ENCODE measurements around the gene OR1N1.

- no peak for TF ChIP-seq CTCF (conservative IDR thresholded peaks at IDR 0.05 in 1 of 2, IDR thresholded peaks at IDR 0.05 in 1 of 2; ENCODE audit: low read depth in 1 of 2, low read length in 2 of 2)
- TF ChIP-seq EZH2 (IDR thresholded peaks at IDR 0.05; ENCODE audit: low read length, missing control alignments) = no peak
These were observed 16.6 kb downstream of the OR1N1 start, which contains the start of gene OR1J2 for GRCh38 chr9:122510502-122510901.

Measured in fibroblast of lung (primary cell).